Upper lobe of right lung (tissue), 1 donor: ENCODE data around the gene ARL3. TPM values are rescaled to one million over a fixed set of nuclear protein-coding genes. Genes with fewer than 3 reads are reported as not detected.
"Not testable (repeated sequence)": the region's sequence is repeated elsewhere in the genome, so short reads cannot be mapped to it uniquely, and the experiment has no call there.

ENCODE experiments used
- ATAC-seq: fragments of 200-7000 bp; cut with Tn5 transposase; one replicate; pipeline ENCODE4 v1.9.1; 2020; ENCODE audit warnings: mild to moderate bottlenecking, moderate library complexity
- DNase-seq: peaks from one replicate; pipeline ENCODE4 v3.0.0-alpha.2; 2020
- H3K27ac ChIP-seq: fragments of 200-600 bp; one replicate; pipeline ENCODE4 v1.8.0; 2022
- H3K27me3 ChIP-seq: fragments of 200-600 bp; one replicate; pipeline ENCODE4 v1.8.0; 2022; ENCODE audit warnings: mild to moderate bottlenecking
- H3K36me3 ChIP-seq: fragments of 200-600 bp; one replicate; pipeline ENCODE4 v1.8.0; 2022
- H3K4me1 ChIP-seq: fragments of 200-600 bp; one replicate; pipeline ENCODE4 v1.8.0; 2022
- H3K4me3 ChIP-seq: fragments of 200-600 bp; one replicate; pipeline ENCODE4 v1.8.0; 2022; ENCODE audit warnings: mild to moderate bottlenecking
- H3K9me3 ChIP-seq: fragments of 200-600 bp; one replicate; pipeline ENCODE4 v1.8.0; 2022
- CTCF ChIP-seq: fragments of 200-600 bp; IDR thresholded peaks from one replicate; pipeline ENCODE4 v1.8.0; 2022; ENCODE audit warnings: antibody characterized with exemption
- intact Hi-C: fragments of 100-400 bp; cut with DNase I; formaldehyde crosslinking; loops from one replicate; pipeline ENCODE4 v1.11.0; 2022
- total RNA-seq: library from RNA; stranded (reverse); fragmentation: NEBNext Ultra II Directional; extraction: Animal tissue kit (Norgen Biotek cat#: 25700); gene quantifications from one replicate; pipeline ENCODE4 v1.2.1, GENCODE V29; 2021
- donor health status: DM: no; HTN: yes; CAD: no; lungs with severe emphysema.

The ARL3 gene
- total RNA-seq, 1 donor from 2014 or later: 7.5 TPM

- H3K27ac ChIP-seq: peak overlapping the region; percentile 89
- ATAC-seq (no peak), DNase-seq (no peak)
- no peaks in the 10 kb centered on the region for H3K36me3 ChIP-seq
- peaks cover 75% of the 10 kb centered on the region for H3K4me1 ChIP-seq
- no peak for TF ChIP-seq CTCF
- peak overlapping the region; percentile 34 for H3K4me3 ChIP-seq
- no peaks in the 10 kb centered on the region for H3K27me3 ChIP-seq
- H3K9me3 ChIP-seq: no peaks in the 10 kb centered on the region
- intact Hi-C loops: no loop called here
Measured at GRCh38 chr10:102673236-102673818, 40.9 kb downstream of the ARL3 start.

- H3K27ac ChIP-seq: no peak overlapping the region
- no peak overlapping the region for H3K4me3 ChIP-seq
- no peak for TF ChIP-seq CTCF
- intact Hi-C loops: no loop called here
- ATAC-seq: no peak
- H3K27me3 ChIP-seq: no peaks in the 10 kb centered on the region
- DNase-seq: no peak
- peaks cover 51% of the 10 kb centered on the region for H3K4me1 ChIP-seq
- H3K36me3 ChIP-seq: no peaks in the 10 kb centered on the region
- H3K9me3 ChIP-seq: no peaks in the 10 kb centered on the region
Measured at GRCh38 chr10:102670871-102671434, 43.2 kb downstream of the ARL3 start.

- Histone ChIP-seq H3K9me3 (no peaks in the 10 kb centered on the region), H3K27ac (peak overlapping the region; percentile 78), H3K4me1 (peaks cover 44% of the 10 kb centered on the region), H3K4me3 (no peak overlapping the region), H3K36me3 (no peaks in the 10 kb centered on the region), H3K27me3 (no peaks in the 10 kb centered on the region)
- ATAC-seq (no peak), DNase-seq (no peak)
- intact Hi-C loops: no loop called here
- peak; percentile 0 for TF ChIP-seq CTCF
Measured at GRCh38 chr10:102670065-102670670, 44.0 kb downstream of the ARL3 start.

- peak; percentile 51 for TF ChIP-seq CTCF
- Histone ChIP-seq H3K4me1 (peaks cover 36% of the 10 kb centered on the region), H3K27me3 (no peaks in the 10 kb centered on the region), H3K4me3 (no peak overlapping the region), H3K9me3 (no peaks in the 10 kb centered on the region), H3K36me3 (no peaks in the 10 kb centered on the region), H3K27ac (peak overlapping the region; percentile 78)
- DNase-seq: peak; percentile 86
- intact Hi-C loops: no loop called here
- ATAC-seq: peak; percentile 89
Measured at GRCh38 chr10:102669206-102670064, 44.8 kb downstream of the ARL3 start.

- Histone ChIP-seq H3K27ac (peak overlapping the region; percentile 78), H3K4me1 (peaks cover 28% of the 10 kb centered on the region), H3K4me3 (no peak overlapping the region), H3K36me3 (no peaks in the 10 kb centered on the region), H3K9me3 (no peaks in the 10 kb centered on the region), H3K27me3 (no peaks in the 10 kb centered on the region)
- no peak for TF ChIP-seq CTCF
- DNase-seq (peak; percentile 56), ATAC-seq (no peak)
- intact Hi-C loops: no loop called here
Measured at GRCh38 chr10:102668326-102669107, 45.7 kb downstream of the ARL3 start.

GRCh38 chr10:102667411-102667810 lies 46.8 kb downstream of the ARL3 start:
- H3K9me3 ChIP-seq, intact Hi-C loops, H3K27ac ChIP-seq, H3K4me3 ChIP-seq, DNase-seq, H3K27me3 ChIP-seq, H3K36me3 ChIP-seq, ATAC-seq: not testable (repeated sequence)
- peaks cover 17% of the 10 kb centered on the region for H3K4me1 ChIP-seq
